Breast epithelium (tissue), 4 donors: ENCODE measurements around the gene PDZD4. TPM values are rescaled to one million over a fixed set of nuclear protein-coding genes. Genes with fewer than 3 reads are reported as not detected.

Experiments used
- DNase-seq, 2 donors: peaks; one replicate each; pipeline ENCODE4 v3.0.0-alpha.2; 2019; ENCODE audit warnings: low spot score in 2 of 2
- H3K27ac ChIP-seq, 2 donors: fragments of 200-600 bp; sonication (generic) in 1 of 2; one replicate each; pipeline ENCODE4 v1.5.1; 2016 to 2019; ENCODE audit warnings: mild to moderate bottlenecking in 1 of 2
- H3K27me3 ChIP-seq, 2 donors: fragments of 200-600 bp; sonication (generic) in 1 of 2; one replicate each; pipeline versions ENCODE4 v1.5.1 to v1.6.0; 2017 to 2019; ENCODE audit warnings: control low read depth in 1 of 2, mild to moderate bottlenecking in 1 of 2
- H3K36me3 ChIP-seq: fragments of 200-600 bp; one replicate; pipeline ENCODE4 v1.5.1; 2019
- H3K4me1 ChIP-seq, 2 donors: fragments of 200-600 bp; sonication (generic); one replicate each; pipeline ENCODE4 v1.5.1; 2016 to 2019; ENCODE audit warnings: control low read depth in 1 of 2
- H3K4me3 ChIP-seq, 3 donors: fragments of 200-600 bp; sonication (generic); 1 replicate in 2 of 3; 2 replicates in 1 of 3; pipeline ENCODE4 v1.5.1; 2016 to 2019; ENCODE audit warnings: mild to moderate bottlenecking in 3 of 3, moderate library complexity in 2 of 3
- H3K9me3 ChIP-seq, 2 donors: fragments of 200-600 bp; sonication (generic) in 1 of 2; one replicate each; pipeline ENCODE4 v1.5.1; 2016 to 2019; ENCODE audit warnings: control low read depth in 1 of 2
- CTCF ChIP-seq, 3 donors: fragments of 450-650 bp; IDR thresholded peaks; one replicate each; pipeline ENCODE4 v1.5.1; 2016 to 2017; ENCODE audit warnings: antibody characterized with exemption in 3 of 3, mild to moderate bottlenecking in 3 of 3, moderate library complexity in 3 of 3
- POLR2A ChIP-seq: fragments of 450-650 bp; IDR thresholded peaks from one replicate; pipeline ENCODE4 v1.6.1; 2016; ENCODE audit warnings: antibody characterized with exemption, mild to moderate bottlenecking, moderate library complexity
- POLR2AphosphoS5 ChIP-seq, 3 donors: sonication (generic); formaldehyde crosslinking; IDR thresholded peaks; one replicate each; pipeline ENCODE4 v1.6.1; 2017; ENCODE audit warnings: antibody characterized with exemption in 3 of 3
- intact Hi-C: fragments of 100-400 bp; cut with DNase I; formaldehyde crosslinking; loops from one replicate; pipeline ENCODE4 v1.15.1; 2023; ENCODE audit warnings: low total_unique reads
- total RNA-seq, 3 donors: library from RNA; depleted of rRNA; stranded (reverse); fragments of >200 nt; gene quantifications; one replicate each; pipeline ENCODE4 v1.1.0, GENCODE V29; 2016

The PDZD4 gene
- total RNA-seq, 3 donors from 2014 or later: 0.80 to 5.6 (median 2.9) TPM

DNA sequence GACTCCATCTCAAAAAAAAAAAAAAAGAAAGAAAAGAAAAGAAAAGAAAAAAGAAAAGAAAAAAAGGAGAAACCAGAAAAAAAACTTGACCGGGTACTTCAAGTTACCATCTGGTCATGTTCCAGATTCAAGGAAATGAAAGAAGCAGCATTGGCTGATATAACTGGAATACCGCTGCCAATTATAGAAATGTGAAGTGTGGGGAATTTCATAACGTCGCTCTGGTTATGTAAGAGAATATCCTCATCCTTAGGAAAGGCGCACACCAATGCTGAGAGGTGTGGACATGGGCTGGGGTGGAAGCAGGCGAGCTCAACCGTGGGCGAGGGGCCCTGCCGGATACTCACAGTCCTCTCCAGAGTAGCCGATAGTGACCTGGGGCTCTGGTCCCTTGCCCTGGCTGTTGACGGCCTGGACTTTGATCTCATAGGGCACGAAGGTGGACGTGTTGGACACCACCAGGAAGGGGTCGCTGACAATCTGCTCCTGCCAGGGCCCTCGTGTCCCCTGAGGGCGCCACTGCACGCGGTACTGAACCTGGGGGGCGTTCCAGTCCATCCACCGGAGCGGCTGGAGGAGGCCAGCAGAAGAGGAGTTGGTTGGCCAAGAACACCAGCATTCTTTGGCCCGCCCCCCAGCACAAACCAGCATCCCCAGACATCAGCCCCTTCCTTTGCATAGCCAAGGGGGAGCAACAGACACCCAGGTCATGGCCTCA lies 36.1 kb upstream of the PDZD4 start:
- intact Hi-C loops: no loop called here
- H3K27me3 ChIP-seq: peaks cover 3 to 87% of the 10 kb centered on the region in 2 donors
- TF ChIP-seq CTCF (IDR thresholded peaks at IDR 0.05): no peak
- no peak for TF ChIP-seq POLR2A
- TF ChIP-seq POLR2AphosphoS5 (IDR thresholded peaks at IDR 0.05): no peak
- no peaks in the 10 kb centered on the region for H3K36me3 ChIP-seq
- H3K4me1 ChIP-seq: no peaks in the 10 kb centered on the region
- no peak for DNase-seq
- no peak overlapping the region for H3K27ac ChIP-seq
- H3K4me3 ChIP-seq: no peak overlapping the region
- H3K9me3 ChIP-seq: no peaks in the 10 kb centered on the region

- Histone ChIP-seq H3K27ac (no peak overlapping the region), H3K36me3 (no peaks in the 10 kb centered on the region), H3K27me3 (peaks cover 3 to 87% of the 10 kb centered on the region in 2 donors), H3K4me1 (no peaks in the 10 kb centered on the region), H3K9me3 (no peaks in the 10 kb centered on the region), H3K4me3 (no peak overlapping the region)
- DNase-seq: no peak
- TF ChIP-seq CTCF (IDR thresholded peaks at IDR 0.05) (no peak), POLR2AphosphoS5 (IDR thresholded peaks at IDR 0.05) (no peak), POLR2A (no peak)
- intact Hi-C loops: no loop called here
Measured at GRCh38 chrX:153865685-153866084, 35.3 kb upstream of the PDZD4 start.

DNA sequence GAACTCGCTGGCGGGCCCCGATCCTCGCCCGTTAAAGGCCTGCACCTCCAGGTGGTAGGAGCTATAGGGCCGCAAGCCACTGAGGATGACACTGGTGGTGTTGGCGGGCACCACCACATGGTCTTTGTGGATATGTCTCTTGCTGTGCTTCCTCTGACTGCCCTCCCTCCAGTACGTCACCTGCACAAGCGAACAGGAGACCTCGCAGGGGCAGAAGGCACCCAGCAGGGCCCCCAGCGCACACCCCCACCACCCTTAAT lies 34.9 kb upstream of the PDZD4 start:
- intact Hi-C loops: no loop called here
- H3K4me3 ChIP-seq: no peak overlapping the region
- no peak for DNase-seq
- H3K27ac ChIP-seq: no peak overlapping the region
- no peaks in the 10 kb centered on the region for H3K9me3 ChIP-seq
- H3K36me3 ChIP-seq: no peaks in the 10 kb centered on the region
- H3K27me3 ChIP-seq: peaks cover 3 to 83% of the 10 kb centered on the region in 2 donors
- TF ChIP-seq POLR2AphosphoS5 (IDR thresholded peaks at IDR 0.05) (no peak), POLR2A (no peak), CTCF (IDR thresholded peaks at IDR 0.05) (no peak)
- no peaks in the 10 kb centered on the region for H3K4me1 ChIP-seq

GRCh38 chrX:153864561-153865320 lies 34.4 kb upstream of the PDZD4 start:
- H3K36me3 ChIP-seq: no peaks in the 10 kb centered on the region
- no peaks in the 10 kb centered on the region for H3K4me1 ChIP-seq
- no peaks in the 10 kb centered on the region for H3K9me3 ChIP-seq
- no peak for TF ChIP-seq CTCF (IDR thresholded peaks at IDR 0.05)
- no peak for TF ChIP-seq POLR2AphosphoS5 (IDR thresholded peaks at IDR 0.05)
- TF ChIP-seq POLR2A: no peak
- DNase-seq: no peak
- intact Hi-C loops: no loop called here
- H3K27me3 ChIP-seq: peaks cover 3 to 78% of the 10 kb centered on the region in 2 donors
- no peak overlapping the region for H3K4me3 ChIP-seq
- H3K27ac ChIP-seq: no peak overlapping the region

- Histone ChIP-seq H3K36me3 (no peaks in the 10 kb centered on the region), H3K4me1 (no peaks in the 10 kb centered on the region), H3K4me3 (no peak overlapping the region), H3K27me3 (peaks cover 0 to 72% of the 10 kb centered on the region in 2 donors), H3K9me3 (no peaks in the 10 kb centered on the region), H3K27ac (no peak overlapping the region)
- TF ChIP-seq POLR2A (no peak), POLR2AphosphoS5 (IDR thresholded peaks at IDR 0.05) (no peak), CTCF (IDR thresholded peaks at IDR 0.05) (no peak)
- intact Hi-C loops: no loop called here
- DNase-seq: no peak
Measured at GRCh38 chrX:153864101-153864500, 33.8 kb upstream of the PDZD4 start.
